HG02798 (cell line): Measurements from ENCODE around the gene PLD6.
A peak's percentile ranks its signal among the peaks of the same experiment; 100 is the strongest.
"Not testable (repeated sequence)": the region's sequence is repeated elsewhere in the genome, so short reads cannot be mapped to it uniquely, and the experiment has no call there.

Experiments
- ATAC-seq: cut with Tn5 transposase; IDR thresholded peaks from one replicate; pipeline ENCODE4 v1.9.1; 2021; ENCODE audit warnings: mild to moderate bottlenecking; ENCODE audit not compliant: unreplicated experiment, poor library complexity

The PLD6 gene

DNA sequence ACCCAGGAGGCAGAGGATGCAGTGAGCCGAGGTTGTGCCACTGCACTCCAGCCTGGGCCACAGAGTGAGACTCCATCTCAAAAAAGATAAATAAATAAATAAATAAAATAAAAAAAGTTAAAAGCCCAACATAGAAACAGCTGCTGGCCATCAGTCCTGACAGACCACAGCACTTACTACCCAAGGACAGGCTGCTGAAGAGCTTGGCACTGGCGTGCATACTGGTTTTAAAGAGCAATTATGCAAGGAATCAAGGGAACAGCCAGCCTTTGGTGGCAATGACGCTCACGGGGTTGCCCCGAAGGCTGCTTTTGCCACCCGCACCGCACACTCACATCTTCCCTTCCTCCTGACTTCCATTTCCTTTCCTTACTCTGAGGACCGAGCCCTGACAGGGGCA, 4.2 kb downstream of the PLD6 start:
- no peak for ATAC-seq

GRCh38 chr17:17201271-17201670, 4.9 kb downstream of the PLD6 start:
- ATAC-seq = no peak

- no peak for ATAC-seq
These were observed 5.3 kb downstream of the PLD6 start for GRCh38 chr17:17200831-17201230.

GRCh38 chr17:17200311-17200710, 5.8 kb downstream of the PLD6 start:
- no peak for ATAC-seq

- ATAC-seq = no peak
These were observed 7.9 kb downstream of the PLD6 start for GRCh38 chr17:17198281-17198680.

- no peak for ATAC-seq
These were observed 9.4 kb downstream of the PLD6 start for GRCh38 chr17:17196776-17197175.

DNA sequence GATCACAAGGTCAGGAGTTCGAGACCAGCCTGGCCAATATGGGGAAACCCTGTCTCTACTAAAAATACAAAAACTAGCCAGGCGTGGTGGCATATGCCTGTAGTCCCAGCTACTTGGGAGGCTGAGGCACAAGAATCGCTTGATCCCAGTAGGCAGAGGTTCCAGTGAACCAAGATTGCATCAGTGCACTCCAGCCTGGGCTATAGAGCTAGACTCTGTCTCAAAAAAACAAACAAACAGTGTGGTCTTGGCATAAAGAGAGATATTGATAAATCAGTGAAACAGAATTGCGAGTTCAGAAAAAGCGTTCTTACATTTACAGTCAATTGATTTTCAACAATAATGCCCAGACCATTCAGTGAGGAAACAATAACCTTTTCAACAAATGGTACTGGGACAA, 10.7 kb downstream of the PLD6 start:
- ATAC-seq = not testable (repeated sequence)

DNA sequence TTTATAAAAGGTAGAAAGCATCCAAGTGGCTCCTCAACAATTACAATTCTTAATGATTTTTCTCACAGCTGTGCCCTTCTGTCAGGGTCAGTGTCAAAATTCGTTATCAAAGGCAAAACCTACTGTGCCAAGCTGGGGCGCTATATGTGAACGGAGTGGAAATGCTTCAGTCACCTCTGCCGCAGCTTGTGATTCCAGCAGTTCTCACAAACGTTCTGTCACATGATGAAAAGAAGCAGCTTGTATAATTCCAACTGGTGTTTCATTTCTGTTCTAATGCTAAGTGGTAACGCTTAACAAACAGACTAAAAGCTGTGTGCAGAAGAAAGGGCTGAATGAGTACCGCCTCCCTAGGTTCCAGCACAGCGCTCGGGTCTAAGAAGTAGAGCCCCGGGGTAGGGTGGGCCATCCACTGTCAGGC, 14.2 kb downstream of the PLD6 start:
- no peak for ATAC-seq

GRCh38 chr17:17191346-17191792, 14.8 kb downstream of the PLD6 start:
- ATAC-seq = no peak

DNA sequence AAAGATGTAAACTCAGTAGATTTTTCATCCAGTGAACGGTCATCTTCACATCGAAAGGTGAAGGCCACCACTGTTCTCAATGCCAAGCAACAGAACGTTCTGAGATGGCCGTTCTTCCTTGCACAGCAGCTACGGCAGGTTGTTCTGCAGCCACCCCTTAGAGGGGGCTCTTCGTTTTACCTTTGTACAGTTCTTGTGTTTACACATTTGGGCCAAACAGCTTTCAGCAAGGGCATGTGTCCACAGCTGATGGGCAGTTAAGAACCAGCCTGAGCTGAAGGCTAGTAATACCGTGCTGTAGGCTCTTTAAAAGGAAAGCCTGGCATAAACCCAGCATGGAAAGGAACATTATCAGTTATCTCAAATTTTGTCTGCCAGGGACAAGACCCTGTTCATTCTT, 15.9 kb downstream of the PLD6 start:
- ATAC-seq = no peak

- no peak for ATAC-seq
These were observed 16.6 kb downstream of the PLD6 start for GRCh38 chr17:17189559-17189958.

DNA sequence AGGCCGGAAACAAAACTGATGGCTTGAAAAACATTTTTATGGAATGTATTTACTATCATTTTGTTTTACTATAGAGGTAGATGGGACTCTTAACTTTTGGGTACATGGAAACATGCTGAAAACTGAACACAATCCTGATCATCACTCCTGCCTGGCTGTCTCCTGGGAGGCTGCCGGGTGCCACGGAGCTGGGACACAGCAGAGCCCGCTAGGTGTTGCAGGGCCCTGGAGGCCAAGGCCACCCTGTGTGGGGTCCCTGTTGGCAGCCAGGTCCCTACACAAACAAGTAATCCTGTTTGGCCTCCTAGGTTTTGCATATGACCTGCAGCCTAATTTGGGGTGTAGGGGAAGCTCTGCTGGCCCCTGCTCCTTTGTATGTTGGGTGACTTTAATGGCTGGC, 17.5 kb downstream of the PLD6 start:
- no peak for ATAC-seq

GRCh38 chr17:17186551-17187505, 19.3 kb downstream of the PLD6 start:
- ATAC-seq = no peak

- peak; percentile 54 for ATAC-seq
These were observed 20.1 kb downstream of the PLD6 start for GRCh38 chr17:17186051-17186450.

DNA sequence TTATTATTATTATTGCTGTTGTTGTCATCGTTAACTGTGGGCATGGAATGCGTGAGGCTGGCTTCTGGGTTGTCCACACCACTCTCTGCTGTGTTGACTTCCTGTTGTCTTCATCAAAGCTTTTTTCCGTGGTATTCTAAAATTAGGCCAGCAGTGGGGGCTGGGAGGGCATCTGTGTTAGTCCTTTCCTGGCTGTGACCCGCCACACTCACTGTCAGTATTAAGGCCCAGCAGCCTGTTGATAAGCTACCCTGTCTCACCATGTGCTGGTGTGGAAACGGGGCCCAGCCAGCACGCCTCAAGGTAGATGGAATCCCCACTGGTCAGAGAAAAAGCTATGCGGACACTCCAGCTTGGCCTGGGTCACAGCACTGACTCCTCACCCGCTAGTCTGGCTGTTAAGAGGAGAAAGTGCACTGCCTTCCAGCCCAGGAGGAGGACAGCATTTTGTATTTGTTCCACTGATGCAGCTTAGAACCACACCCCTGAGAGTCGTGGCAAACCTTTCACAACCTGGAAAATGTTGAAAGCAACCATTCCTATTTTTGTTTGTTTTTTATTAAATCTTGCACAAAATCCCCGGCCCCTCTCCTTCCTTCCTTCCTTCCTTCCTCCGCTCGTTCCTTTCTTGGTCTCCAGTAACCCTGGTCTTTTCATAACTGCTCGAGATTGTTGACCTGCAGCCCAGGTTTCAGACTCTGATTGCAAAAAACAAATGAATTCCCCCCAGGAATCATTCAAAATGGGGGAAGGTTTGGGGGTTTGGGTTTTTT, 21.0 kb downstream of the PLD6 start:
- not testable (repeated sequence) for ATAC-seq

- no peak for ATAC-seq
These were observed 22.4 kb downstream of the PLD6 start for GRCh38 chr17:17183744-17184143.

GRCh38 chr17:17182598-17183136, 23.5 kb downstream of the PLD6 start:
- no peak for ATAC-seq

DNA sequence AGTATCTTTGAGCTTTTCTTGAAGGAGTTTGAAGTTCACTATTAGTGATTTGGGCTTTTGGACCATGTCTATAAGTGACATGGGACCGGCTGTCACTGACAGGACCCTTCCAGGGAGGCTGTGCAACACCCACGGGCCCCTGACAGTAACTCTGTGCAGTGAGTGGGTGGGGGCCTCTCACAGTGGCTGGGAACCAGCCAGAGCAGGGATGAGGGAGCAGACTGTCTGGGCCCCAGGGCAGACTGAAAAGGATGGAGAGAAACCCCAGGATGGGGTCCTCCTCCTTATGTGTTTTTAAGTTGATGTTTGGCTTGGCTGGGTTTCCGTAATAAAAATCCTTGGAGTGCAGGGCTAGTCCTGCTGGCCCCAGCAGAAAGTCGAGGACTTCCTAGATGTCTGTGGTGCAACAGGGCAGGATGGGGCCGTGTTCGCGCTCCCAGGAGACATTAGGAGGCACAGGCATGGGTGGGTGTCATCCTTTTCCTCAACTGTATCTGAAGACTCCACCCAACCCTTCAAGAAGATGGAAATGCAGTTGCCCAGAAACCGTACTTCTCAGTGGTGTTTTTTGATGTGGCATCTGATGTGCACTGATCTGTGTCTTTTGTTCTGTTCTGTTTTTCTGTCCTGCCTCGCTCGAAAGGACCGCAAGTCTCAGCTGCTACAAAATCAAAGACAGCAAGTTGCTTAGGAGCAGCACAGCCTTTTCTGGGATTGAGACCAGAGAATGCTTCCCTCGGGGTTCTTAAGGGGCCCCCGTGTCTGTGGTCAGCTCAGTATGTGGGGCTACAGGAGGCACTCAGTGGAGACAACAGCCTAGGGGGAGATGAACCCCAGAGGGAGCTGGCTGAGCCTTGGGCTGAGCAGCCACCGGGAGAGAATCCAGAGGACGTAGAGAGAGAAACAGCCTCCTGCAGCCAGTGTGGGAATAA, 24.2 kb downstream of the PLD6 start:
- ATAC-seq = no peak

GRCh38 chr17:17180741-17181525, 25.2 kb downstream of the PLD6 start:
- no peak for ATAC-seq
